H1 (cell line): ENCODE data around the gene P3R3URF. TPM values are rescaled to one million over a fixed set of nuclear protein-coding genes. Genes with fewer than 3 reads are reported as not detected.
A peak's percentile ranks its signal among the peaks of the same experiment; 100 is the strongest.

Experiments
- CTCF ChIA-PET: fragments of 300-600 bp; sonication (Branson Sonifier 250); formaldehyde crosslinking; loops from one replicate; lab custom pipeline; 2021; ENCODE audit not compliant: partially characterized antibody; lab: Charles Lee
- POLR2A ChIA-PET: fragments of 300-600 bp; sonication (Branson Sonifier 250); formaldehyde crosslinking; loops from one replicate; lab custom pipeline; 2021; ENCODE audit warnings: inconsistent platforms; ENCODE audit not compliant: partially characterized antibody; lab: Charles Lee
- DNase-seq, 2 experiments: peaks; one replicate each; pipeline versions ENCODE4 v3.0.0 to v3.0.0-alpha.2; 2010 to 2022; ENCODE audit warnings: low spot score in 2 of 2, low read depth in 1 of 2, mixed read lengths in 1 of 2
- FAIRE-seq: peaks from 2 replicates; lab custom pipeline; 2011; peaks lifted over from hg19 to GRCh38; lab: Jason Lieb, UNC
- H2AFZ ChIP-seq: 2 replicates; pipeline ENCODE4 v1.8.1; 2012; ENCODE audit warnings: low read length, inconsistent platforms
- H2AK5ac ChIP-seq: 2 replicates; pipeline ENCODE4 v1.6.1; 2013; ENCODE audit warnings: low read depth, low read length
- H2BK120ac ChIP-seq: replicated peaks from 2 replicates; pipeline ENCODE3; 2013; ENCODE audit warnings: low read depth, low read length, inconsistent platforms
- H2BK12ac ChIP-seq: 2 replicates; pipeline ENCODE4 v1.6.1; 2013; ENCODE audit warnings: low read depth, low read length
- H2BK15ac ChIP-seq: 2 replicates; pipeline ENCODE4 v1.6.1; 2013; ENCODE audit warnings: low read length
- H2BK20ac ChIP-seq: 2 replicates; pipeline ENCODE4 v1.6.1; 2013; ENCODE audit warnings: low read length
- H2BK5ac ChIP-seq: 2 replicates; pipeline ENCODE4 v1.6.1; 2013; ENCODE audit warnings: low read depth, low read length
- H3K14ac ChIP-seq: 2 replicates; pipeline ENCODE4 v1.6.1; 2013; ENCODE audit warnings: inconsistent platforms; ENCODE audit not compliant: insufficient read length
- H3K18ac ChIP-seq: 2 replicates; pipeline ENCODE4 v1.6.1; 2013; ENCODE audit warnings: low read length; ENCODE audit errors: extremely low read depth
- H3K23ac ChIP-seq: 2 replicates; pipeline ENCODE4 v1.6.1; 2013; ENCODE audit warnings: inconsistent platforms; ENCODE audit not compliant: insufficient read length
- H3K23me2 ChIP-seq: 2 replicates; pipeline ENCODE4 v1.6.1; 2013; ENCODE audit warnings: low read depth, low read length
- H3K27ac ChIP-seq: 2 replicates; pipeline ENCODE4 v1.6.1; 2011; ENCODE audit warnings: low read depth, low read length, inconsistent platforms
- H3K27me3 ChIP-seq, 4 experiments: replicated peaks in 1 of 4; 1 replicate in 1 of 4; 2 replicates in 3 of 4; pipeline versions ENCODE4 v1.6.1 to v1.8.1; 2011 to 2013; ENCODE audit warnings: low read length in 3 of 4, mild to moderate bottlenecking in 3 of 4, inconsistent platforms in 2 of 4, mixed read lengths in 2 of 4, moderate library complexity in 1 of 4; ENCODE audit not compliant: control insufficient read depth in 3 of 4, insufficient read depth in 3 of 4; ENCODE audit errors: extremely low read depth in 1 of 4
- H3K36me3 ChIP-seq, 4 experiments: 2 replicates each; pipeline versions ENCODE4 v1.6.1 to v1.8.1; 2011 to 2013; ENCODE audit warnings: mild to moderate bottlenecking in 4 of 4, low read length in 3 of 4, moderate library complexity in 2 of 4, control low read depth in 1 of 4, inconsistent platforms in 1 of 4; ENCODE audit not compliant: insufficient read depth in 4 of 4, control insufficient read depth in 2 of 4
- H3K4ac ChIP-seq: replicated peaks from 2 replicates; pipeline ENCODE3; 2013; ENCODE audit warnings: low read length, low read depth, mixed read lengths, inconsistent platforms; ENCODE audit not compliant: insufficient read length
- H3K4me1 ChIP-seq, 4 experiments: replicated peaks in 1 of 4; 1 replicate in 1 of 4; 2 replicates in 3 of 4; pipeline versions ENCODE4 v1.6.1 to v1.8.1; 2011 to 2013; ENCODE audit warnings: low read length in 3 of 4, inconsistent platforms in 2 of 4, mixed read lengths in 1 of 4; ENCODE audit not compliant: insufficient read depth in 4 of 4, control insufficient read depth in 3 of 4
- H3K4me2 ChIP-seq, 2 experiments: 2 replicates each; pipeline versions ENCODE4 v1.6.1 to v1.8.1; 2011 to 2013; ENCODE audit warnings: low read depth in 2 of 2, low read length in 2 of 2, control low read depth in 1 of 2, inconsistent platforms in 1 of 2, mild to moderate bottlenecking in 1 of 2; ENCODE audit not compliant: insufficient read depth in 1 of 2
- H3K4me3 ChIP-seq, 4 experiments: fragments of 200-600, 300-600 bp in 1 of 4; sonication (generic), shearing (Covaris generic), sonication (Bioruptor Twin) in 1 of 4; 2 replicates each; pipeline versions ENCODE4 v1.5.1 to v1.8.1; 2011 to 2016; ENCODE audit warnings: low read length in 4 of 4, low read depth in 3 of 4, control low read depth in 2 of 4, inconsistent platforms in 2 of 4, mild to moderate bottlenecking in 2 of 4, mixed read lengths in 1 of 4, moderate library complexity in 1 of 4; ENCODE audit not compliant: insufficient read depth in 2 of 4; ENCODE audit errors: extremely low read depth in 1 of 4
- H3K56ac ChIP-seq: replicated peaks from 2 replicates; pipeline ENCODE3; 2013; ENCODE audit warnings: low read depth, mild to moderate bottlenecking, mixed read lengths, low read length, inconsistent platforms; ENCODE audit not compliant: insufficient read length
- H3K79me1 ChIP-seq: 2 replicates; pipeline ENCODE4 v1.6.1; 2013; ENCODE audit warnings: low read depth, low read length, control low read depth
- H3K79me2 ChIP-seq, 2 experiments: 2 replicates each; pipeline versions ENCODE4 v1.6.1 to v1.8.1; 2012 to 2013; ENCODE audit warnings: low read length in 2 of 2, mild to moderate bottlenecking in 2 of 2, inconsistent platforms in 1 of 2; ENCODE audit not compliant: insufficient read depth in 2 of 2, control insufficient read depth in 1 of 2
- H3K9ac ChIP-seq, 4 experiments: replicated peaks in 1 of 4; 1 replicate in 1 of 4; 2 replicates in 3 of 4; pipeline versions ENCODE4 v1.6.1 to v1.8.1; 2011 to 2013; ENCODE audit warnings: low read depth in 3 of 4, low read length in 3 of 4, control low read depth in 2 of 4, mild to moderate bottlenecking in 2 of 4, moderate library complexity in 2 of 4, inconsistent platforms in 1 of 4; ENCODE audit errors: extremely low read depth in 1 of 4
- H3K9me3 ChIP-seq, 2 experiments: 2 replicates each; pipeline versions ENCODE4 v1.6.1 to v1.8.1; 2012 to 2013; ENCODE audit warnings: mild to moderate bottlenecking in 2 of 2, moderate library complexity in 2 of 2, control low read depth in 1 of 2, inconsistent platforms in 1 of 2, low read depth in 1 of 2, low read length in 1 of 2, mixed read lengths in 1 of 2; ENCODE audit not compliant: insufficient read depth in 2 of 2
- H4K20me1 ChIP-seq, 2 experiments: replicated peaks in 1 of 2; 2 replicates each; pipeline versions ENCODE3 to v1.8.1; 2011 to 2013; ENCODE audit warnings: inconsistent platforms in 2 of 2, low read length in 2 of 2, mild to moderate bottlenecking in 1 of 2; ENCODE audit not compliant: insufficient read depth in 2 of 2, control insufficient read depth in 1 of 2
- H4K5ac ChIP-seq: 2 replicates; pipeline ENCODE4 v1.6.1; 2013; ENCODE audit warnings: low read length, low read depth, mixed read lengths, inconsistent platforms; ENCODE audit not compliant: insufficient read length
- H4K8ac ChIP-seq: 2 replicates; pipeline ENCODE4 v1.8.0; 2013; ENCODE audit warnings: mild to moderate bottlenecking, moderate library complexity, low read length, inconsistent platforms; ENCODE audit not compliant: insufficient read depth; ENCODE audit errors: extremely low read depth
- H4K91ac ChIP-seq: replicated peaks from 2 replicates; pipeline ENCODE3; 2013; ENCODE audit warnings: low read length, mixed read lengths, inconsistent platforms; ENCODE audit not compliant: insufficient read length
- ASH2L ChIP-seq: fragments of 200-600, 300-600 bp; sonication (generic); IDR thresholded peaks from one replicate; pipeline ENCODE4 v1.7.1; 2017; ENCODE audit warnings: low read length
- CBX8 ChIP-seq: fragments of 300-800, 300-1000 bp; sonication (generic); IDR thresholded peaks from 2 replicates; pipeline ENCODE4 v1.7.1; 2016; ENCODE audit warnings: low read depth, low read length, borderline replicate concordance
- WGBS, 2 experiments: shearing (Covaris generic) in 1 of 2; methylation state at CpG; one replicate each; pipeline versions ENCODE4 v1.1.6 to v1.1.7; 2013 to 2015; ENCODE audit warnings: low lambda C conversion rate in 2 of 2, mixed read lengths in 2 of 2, inconsistent platforms in 1 of 2, low coverage in 1 of 2, missing lambda C conversion rate in 1 of 2; ENCODE audit not compliant: insufficient replicate concordance in 2 of 2, insufficient coverage in 1 of 2, insufficient read length in 1 of 2; ENCODE audit errors: extremely low coverage in 1 of 2, missing lambda C conversion rate in 1 of 2; 5-methylcytosine and 5-hydroxymethylcytosine counted together
- polyA plus RNA-seq, 7 experiments: library from polyadenylated mRNA; depleted of rRNA in 3 of 7; stranded (reverse) in 5 of 7; unstranded in 2 of 7; fragments of >200 nt in 5 of 7; fragments of 200-250 nt in 2 of 7; gene quantifications; 1 replicate in 5 of 7; 2 replicates in 1 of 7; 4 replicates in 1 of 7; pipeline versions ENCODE4 v1.2.1 to v1.2.3, GENCODE V29; 2011 to 2013; ENCODE audit warnings: missing spikeins in 2 of 7, mixed read lengths in 2 of 7
- total RNA-seq: library from RNA; stranded (reverse); fragmentation: NEBNext Ultra II Directional; extraction: Animal tissue kit (Norgen Biotek cat#: 25700); gene quantifications from 2 replicates; pipeline ENCODE4 v1.2.1, GENCODE V29; 2021

Gene P3R3URF
- total and polyA plus RNA-seq, 2 of the 8 experiments (the other 6 are each of a cell fraction or from before 2014, with no cell fraction given): not detected

DNA sequence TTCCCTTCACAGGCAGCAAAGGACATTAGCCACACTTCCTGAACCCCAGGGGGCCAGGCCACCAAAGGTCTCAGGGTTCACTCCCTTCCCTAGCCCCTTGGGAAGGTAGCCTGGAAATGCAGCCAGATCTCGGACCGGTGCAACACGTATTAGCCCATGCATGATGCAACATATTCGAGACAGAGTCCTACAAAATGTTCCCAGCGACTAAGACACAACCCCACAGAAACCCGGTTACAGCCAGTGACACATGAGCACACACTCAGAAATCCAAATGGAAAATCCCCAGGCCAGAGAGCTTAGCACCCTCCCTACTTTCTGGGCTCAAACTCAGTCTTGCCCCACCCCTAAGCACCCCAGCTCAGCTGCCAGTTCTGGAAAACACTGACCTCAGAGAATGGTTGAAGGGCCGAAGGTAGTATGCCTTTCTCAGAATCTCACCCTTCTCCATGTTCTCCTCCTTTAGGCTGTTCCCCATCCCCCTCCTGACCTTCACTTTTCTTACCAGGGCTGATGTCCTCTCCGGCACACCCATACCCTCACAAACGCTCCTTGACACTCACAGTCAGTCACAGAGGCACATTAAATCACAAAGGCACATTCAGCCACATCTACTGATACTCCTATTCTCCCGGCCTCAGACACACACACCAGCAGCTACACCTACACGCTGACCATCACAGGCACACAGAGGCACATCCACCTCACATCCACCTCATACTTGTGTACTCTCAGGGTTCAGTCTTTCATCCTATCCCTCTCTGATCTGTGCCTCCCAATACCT, 1.6 kb downstream of the P3R3URF start, which contains the start of gene TSPAN1:
TSPAN1 (plus strand) TSS at position 640 of the 784 bp plus-strand sequence. CDS start 6,021 bp downstream, outside the sequence.
- H3K79me1 ChIP-seq: 0 out of 2 replicates have a peak, but pooled peaks cover 3% of the 10 kb centered on the region
- no peak within 1 kb of the TSS for H4K5ac ChIP-seq
- no peak within 1 kb of the TSS for H4K91ac ChIP-seq
- no peak within 1 kb of the TSS for H2BK120ac ChIP-seq
- peaks cover 0 to 1% of the 10 kb centered on the region in 2 experiments for H4K20me1 ChIP-seq
- H3K36me3 ChIP-seq: no peaks in the 10 kb centered on the region
- H3K4me1 ChIP-seq: peaks cover 3 to 19% (median 12%) of the 10 kb centered on the region in 4 experiments
- H4K8ac ChIP-seq: no peak within 1 kb of the TSS
- no peak within 1 kb of the TSS for H3K56ac ChIP-seq
- H3K4ac ChIP-seq: peak within 1 kb of the TSS; percentile 42
- H3K9me3 ChIP-seq: no peaks in the 10 kb centered on the region
- H2BK5ac ChIP-seq: 0 out of 2 replicates have a peak within 1 kb of the TSS, but pooled peaks have one; percentile 71
- H3K79me2 ChIP-seq: no peaks in the 10 kb centered on the region
- H2BK20ac ChIP-seq: peak within 1 kb of the TSS; percentile 52; the same call in 1 of the 2 replicates
- no peak for DNase-seq
- FAIRE-seq: no peak
- 0 out of 4 replicates have a peak within 1 kb of the TSS, but pooled peaks of 1 of the 2 experiments have one; percentile 15 for H3K4me2 ChIP-seq
- TF ChIP-seq ASH2L (peak; percentile 20), CBX8 (no peak)
- H3K23ac ChIP-seq: no peak within 1 kb of the TSS
- peak within 1 kb of the TSS; percentile 24; the same call in 1 of the 2 replicates for H2AFZ ChIP-seq
- no peak within 1 kb of the TSS for H3K9ac ChIP-seq
- no peak within 1 kb of the TSS for H3K4me3 ChIP-seq
- ChIA-PET POLR2A (interaction anchor here (0.8 to 1.2 kb wide), 2 partner anchors 35 to 138 kb away, joined by 3 read pairs; no protein-coding TSS in a partner anchor), CTCF (interaction anchor here (0.6 to 8.7 kb wide), 4 partner anchors 13 to 659 kb away, joined by 3 to 67 read pairs (median 8); no protein-coding TSS in a partner anchor)
- H2BK12ac ChIP-seq: peak within 1 kb of the TSS; percentile 89
- 85% methylated on average over 11 of the region's 11 CpGs; no CpG with 5 or more reads in 1 of the 2 experiments for whole genome bisulfite sequencing, 2 experiments
- H3K23me2 ChIP-seq: peaks cover under 1% of the 10 kb centered on the region; the same call in 1 of the 2 replicates
- H3K27me3 ChIP-seq: no peaks in the 10 kb centered on the region; a peak in 1 of 7 replicates
- no peak within 1 kb of the TSS for H3K27ac ChIP-seq
- no peak within 1 kb of the TSS for H2AK5ac ChIP-seq
- H2BK15ac ChIP-seq: 0 out of 2 replicates have a peak within 1 kb of the TSS, but pooled peaks have one; percentile 88
- H3K14ac ChIP-seq: no peak within 1 kb of the TSS
- peak within 1 kb of the TSS; percentile 15; the same call in 1 of the 2 replicates for H3K18ac ChIP-seq
